Inflammatory macrophage (primary cell): ENCODE data around the gene IQCE.

Source experiments
- DNase-seq, 2 donors: peaks; one replicate each; pipeline ENCODE4 v3.0.0-alpha.2; 2020 to 2022

The IQCE gene

DNA sequence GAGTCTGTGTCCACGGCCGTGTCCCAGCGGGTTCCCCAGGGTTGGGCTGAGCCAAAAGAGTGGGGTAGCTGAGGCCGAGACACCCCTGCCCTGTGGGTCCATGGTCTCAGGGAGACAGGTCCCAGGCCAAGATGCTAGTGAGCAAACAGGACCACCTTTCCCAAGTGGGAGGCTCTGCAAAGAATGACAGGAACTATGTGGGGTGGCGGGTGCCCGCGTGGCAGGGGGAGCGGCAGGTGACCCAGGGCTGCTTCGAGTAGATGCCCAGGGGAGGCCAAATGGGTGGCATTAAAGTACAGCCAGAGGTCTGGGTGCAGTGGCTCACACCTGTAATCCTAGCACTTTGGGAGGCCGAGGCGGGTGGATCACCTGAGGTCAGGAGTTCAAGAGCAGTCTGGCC, 91.2 kb downstream of the IQCE start:
- DNase-seq: no peak

DNA sequence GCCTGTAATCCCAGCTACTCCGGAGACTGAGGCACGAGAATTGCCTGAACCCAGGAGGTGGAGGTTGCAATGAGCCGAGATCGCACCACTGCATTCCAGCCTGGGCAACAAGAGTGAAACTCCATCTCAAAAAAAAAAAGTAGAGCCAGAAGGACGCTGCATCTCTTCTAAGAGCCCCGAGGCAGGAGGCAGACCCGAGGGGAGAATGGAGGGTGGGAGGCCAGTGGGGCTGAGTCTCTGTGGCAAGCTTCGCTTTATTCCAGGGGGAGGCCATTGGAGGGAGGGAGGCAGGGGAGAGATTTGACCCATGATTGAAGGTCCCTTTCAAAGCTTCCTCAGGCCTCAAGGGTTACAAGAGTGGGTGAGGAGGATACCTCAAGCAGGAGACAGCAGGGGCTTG, 91.7 kb downstream of the IQCE start:
- no peak for DNase-seq

DNA sequence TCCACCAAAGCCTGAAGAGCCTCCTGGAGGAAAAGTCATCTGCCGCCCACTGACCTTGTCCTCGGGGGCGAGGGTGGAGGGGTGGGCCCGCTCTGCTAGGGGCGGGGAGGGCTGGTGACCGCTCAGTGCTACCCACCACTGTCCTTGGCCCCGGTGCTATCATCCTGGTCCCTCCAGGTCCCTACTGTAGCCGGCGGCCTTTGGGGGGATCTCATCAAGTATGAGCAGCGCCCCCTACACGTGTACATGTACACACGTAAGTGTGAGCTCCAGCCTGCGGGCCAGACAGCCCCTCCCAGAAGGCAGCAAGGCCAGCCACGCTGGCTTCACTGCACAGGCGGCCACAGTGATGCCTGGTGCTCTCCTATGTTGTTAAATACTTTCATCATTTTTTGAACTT, 92.6 kb downstream of the IQCE start:
- DNase-seq: no peak

DNA sequence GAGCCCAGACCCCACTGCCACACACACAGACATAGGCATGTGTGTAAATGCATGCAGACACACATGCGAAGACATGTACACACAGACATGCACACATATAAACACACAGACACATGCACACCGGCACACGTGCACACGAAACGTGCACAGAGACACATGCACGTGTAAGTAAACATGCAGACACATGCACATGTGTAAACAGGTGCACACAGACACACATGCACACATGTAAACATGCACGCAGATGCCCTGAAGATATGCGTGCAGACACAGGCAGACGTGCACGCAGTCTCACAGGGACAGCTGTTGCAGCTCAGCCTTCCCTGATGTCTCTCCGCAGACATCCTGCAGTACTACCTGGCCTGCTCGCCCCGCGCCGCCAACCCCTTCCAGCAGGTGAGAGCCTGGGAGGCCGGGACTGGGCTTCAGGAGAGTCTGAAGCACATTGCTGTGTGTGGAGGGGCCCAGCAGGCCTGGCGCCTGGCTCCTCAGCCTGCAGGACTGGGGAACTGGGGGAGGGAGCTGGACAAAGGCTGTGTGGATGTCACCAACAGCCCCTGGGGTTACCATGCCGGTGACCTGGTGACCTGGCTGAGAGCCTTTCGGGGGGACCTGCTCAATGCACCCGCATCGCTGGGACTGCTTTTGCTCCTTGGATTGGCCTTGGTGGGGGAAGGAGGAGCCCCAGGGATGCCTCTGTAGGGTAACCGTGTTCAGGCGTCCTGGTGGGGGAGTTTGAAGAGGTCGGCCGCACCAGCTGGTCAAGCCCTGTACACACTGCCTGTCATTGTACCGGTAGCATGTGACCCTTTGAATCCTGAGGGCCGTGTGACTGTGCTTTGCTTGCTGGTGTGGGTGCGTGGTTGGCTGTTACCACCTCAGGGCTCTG, 93.3 kb downstream of the IQCE start:
- no peak for DNase-seq

DNA sequence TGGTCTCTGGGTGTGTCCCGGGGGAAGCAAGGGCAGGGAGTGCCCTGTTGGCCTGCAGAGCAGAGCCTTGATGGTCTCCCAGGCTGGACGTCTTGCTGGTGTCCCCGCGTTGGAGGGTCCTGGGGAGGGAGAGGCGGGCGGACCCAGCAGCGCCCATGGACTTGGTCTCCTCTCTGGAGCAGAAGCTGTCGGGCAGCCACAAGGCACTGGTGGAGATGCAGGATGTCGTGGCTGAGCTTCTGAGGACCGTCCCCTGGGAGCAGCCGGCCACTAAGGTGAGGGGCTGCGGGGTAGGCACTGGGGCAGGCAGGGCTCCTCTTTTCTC, 93.9 kb downstream of the IQCE start:
- no peak for DNase-seq

DNA sequence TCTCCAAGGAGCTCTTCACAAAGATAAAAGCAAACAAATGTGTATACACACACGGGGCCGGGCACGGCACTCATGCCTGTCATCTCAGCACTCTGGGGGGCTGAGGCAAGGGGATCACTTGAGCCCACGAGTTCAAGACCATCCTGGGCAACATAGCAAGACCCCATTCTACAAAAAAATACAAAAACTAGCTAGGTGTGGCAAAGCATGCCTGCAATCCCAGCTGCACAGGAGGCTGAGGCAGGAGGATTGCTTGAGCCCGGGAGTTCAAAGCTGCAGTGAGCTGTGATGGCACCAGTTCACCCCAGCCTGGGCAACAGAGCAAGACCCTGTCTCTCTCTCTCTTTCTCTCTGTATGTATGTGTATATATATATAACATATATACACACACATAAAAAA, 95.3 kb downstream of the IQCE start:
- no peak for DNase-seq

DNA sequence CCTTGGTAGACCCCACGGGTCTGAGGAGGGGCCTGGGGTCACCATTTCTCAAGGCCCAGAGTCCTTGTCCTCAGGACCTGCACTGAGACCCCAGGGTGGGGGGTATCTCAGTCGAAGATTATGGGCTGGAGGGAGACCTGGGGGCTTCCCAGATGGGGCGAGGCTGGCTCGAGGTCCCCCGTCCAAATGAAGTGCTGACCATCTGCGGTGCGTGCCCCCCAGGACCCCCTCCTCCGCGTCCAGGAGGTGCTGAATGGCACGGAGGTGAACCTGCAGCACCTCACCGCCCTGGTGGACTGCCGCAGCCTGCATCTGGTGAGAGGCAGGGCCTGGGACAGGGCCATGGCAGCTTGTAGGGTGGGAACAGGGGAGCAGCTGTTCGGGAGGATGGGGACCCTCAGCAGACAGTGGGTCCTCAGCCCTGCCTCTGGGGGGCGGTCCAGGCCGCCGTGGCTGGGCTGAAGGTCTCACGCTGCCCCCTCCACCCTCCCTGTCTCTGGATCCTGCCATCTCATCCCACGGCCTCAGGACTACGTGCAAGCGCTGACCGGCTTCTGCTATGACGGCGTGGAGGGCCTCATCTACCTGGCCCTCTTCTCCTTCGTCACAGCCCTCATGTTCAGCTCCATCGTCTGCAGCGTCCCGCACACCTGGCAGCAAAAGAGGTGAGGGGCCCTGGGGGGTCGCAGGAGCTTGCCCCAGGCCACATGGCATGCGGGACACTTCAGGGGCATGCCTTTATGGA, 97.3 kb downstream of the IQCE start:
- DNase-seq: no peak

DNA sequence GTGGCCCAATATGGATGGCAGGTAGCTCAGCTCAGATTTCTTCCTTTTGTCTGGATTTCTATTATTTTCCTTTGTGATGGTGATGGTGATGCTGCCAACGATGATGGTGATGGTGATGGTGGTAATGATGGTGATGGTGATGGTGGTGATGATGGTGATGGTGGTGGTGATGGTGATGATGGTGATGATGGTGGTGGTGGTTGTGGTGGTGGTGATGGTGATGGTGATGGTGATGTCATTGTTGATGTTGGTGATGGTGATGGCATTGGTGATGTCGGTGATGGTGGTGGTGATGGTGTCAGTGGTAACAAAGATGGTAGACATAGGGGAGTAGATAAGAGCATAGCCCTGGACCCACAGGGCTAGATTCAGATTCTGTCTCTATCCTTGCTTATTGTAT, 98.4 kb downstream of the IQCE start:
- no peak for DNase-seq

DNA sequence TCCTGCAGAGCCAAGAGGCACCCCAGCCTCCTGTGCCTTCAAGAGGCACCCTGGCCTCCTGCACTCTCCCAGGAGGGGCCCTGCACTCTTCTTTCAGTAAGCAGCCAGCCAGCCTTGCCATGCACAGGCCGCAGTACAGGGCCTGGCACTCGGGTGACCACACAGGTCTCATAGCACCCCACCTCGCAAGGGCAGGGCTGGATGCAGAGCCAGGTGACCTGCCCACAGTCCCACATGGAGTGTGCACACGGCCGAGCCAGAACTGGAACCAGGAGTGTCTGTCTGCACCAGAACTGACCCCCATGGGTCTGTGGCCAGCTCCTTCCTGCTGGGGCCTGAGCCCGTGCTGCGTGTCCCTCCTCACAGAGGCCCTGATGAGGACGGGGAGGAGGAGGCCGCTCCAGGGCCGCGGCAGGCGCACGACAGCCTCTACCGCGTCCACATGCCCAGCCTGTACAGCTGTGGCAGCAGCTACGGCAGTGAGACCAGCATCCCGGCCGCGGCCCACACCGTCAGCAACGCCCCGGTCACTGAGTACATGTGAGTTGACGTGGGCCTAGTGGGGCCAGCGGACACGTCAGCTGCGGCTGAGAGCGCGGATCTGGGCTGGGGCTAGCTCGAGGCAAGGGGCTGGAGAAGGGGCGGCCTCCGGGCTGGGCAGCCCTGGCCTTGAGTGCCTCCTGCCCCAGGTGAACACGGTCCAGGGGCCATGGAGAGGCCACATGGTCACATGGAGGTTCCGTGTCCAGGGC, 99.3 kb downstream of the IQCE start:
- DNase-seq: no peak

DNA sequence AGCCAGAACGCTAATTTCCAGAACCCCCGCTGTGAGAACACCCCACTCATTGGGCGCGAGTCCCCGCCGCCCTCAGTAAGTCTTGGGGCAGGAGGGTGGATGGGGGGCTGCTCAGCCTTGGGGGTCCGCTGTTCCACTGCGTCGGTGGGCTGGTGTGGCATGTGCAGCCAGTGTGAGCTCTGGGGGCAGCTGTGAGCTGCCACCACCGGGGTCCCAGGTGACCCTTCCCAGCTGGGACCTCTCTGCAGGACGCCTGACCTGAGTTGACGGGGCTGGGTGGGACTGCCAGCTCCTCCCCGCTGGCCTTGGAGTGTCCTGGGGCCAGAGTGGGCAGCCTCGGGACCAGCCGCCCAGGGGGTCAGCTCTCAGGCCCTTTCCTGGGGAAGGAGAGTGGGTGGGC, 100.2 kb downstream of the IQCE start:
- DNase-seq: no peak

DNA sequence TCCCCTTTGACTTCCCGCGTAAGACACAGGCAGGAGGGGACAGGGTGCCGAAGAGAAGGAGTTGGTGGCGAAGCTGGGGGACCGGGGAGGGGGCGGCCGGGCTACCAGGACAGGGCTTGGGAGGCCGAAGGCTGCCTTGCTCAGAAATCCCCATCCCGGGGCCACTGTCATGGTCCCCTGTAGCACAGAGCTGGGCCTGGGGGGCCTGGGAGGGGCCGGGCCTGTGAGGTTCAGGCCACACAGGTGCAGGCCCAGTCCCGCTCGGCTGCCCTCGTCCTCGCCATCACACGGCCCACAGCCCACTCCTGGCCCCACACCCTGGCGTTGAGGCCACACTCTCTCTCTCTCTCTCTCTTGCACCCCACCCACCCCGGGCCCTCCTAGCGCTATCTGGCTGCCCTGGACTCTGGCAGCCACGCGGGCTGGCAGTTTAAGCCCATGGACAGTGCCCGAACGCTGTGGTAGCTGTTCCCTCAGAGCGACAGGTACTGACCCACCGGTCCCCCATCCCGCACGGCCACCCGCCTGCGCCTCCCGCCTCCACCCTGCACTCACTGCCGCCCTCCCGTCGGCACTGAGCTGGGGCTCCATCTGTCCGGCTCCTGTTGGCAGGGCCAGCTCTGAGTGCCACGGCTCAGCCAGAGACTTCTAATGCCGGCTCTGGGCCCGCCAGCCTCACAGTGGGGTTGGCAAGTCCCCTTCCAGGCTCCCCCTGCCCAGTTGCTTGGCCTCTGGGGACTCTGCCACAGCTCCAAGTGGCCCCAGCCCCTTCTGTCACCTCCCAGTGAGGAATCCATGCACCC, 101.0 kb downstream of the IQCE start:
- DNase-seq: no peak

DNA sequence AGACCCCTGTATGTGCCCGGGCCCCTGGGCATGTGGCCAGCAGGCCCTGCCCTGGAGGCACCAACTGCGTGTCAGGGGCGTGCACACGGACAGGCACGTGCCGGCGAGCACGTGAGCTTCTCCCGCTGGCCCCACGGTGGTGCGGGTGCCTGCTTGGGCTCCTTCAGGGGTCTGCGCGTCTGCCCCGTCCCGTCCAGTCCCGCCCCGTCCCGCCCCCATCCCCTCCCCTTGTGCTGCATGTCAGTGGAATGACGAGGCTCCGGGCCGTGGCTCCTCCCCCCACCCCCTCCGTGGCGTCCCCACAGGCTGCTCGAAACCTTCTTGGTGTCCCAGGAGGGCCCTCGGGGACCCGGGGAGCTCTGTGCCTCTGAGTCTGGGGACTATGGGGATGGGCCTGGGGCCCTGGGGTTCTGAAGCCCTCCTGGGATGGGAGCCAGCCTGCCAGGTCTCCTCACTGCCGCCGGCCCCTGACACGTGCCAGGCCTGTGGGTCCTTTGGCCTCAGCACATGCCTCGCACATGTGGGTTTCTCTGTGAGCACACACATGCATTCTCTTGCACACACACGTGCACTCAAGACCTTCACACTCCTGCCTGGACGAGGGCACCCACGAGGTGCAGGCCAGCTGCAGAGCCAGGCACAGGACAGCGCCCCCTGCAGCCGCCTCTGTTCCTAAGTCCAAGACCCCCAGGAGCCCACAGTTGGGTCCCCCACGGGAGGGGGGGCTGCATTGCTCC, 101.7 kb downstream of the IQCE start:
- DNase-seq: no peak

DNA sequence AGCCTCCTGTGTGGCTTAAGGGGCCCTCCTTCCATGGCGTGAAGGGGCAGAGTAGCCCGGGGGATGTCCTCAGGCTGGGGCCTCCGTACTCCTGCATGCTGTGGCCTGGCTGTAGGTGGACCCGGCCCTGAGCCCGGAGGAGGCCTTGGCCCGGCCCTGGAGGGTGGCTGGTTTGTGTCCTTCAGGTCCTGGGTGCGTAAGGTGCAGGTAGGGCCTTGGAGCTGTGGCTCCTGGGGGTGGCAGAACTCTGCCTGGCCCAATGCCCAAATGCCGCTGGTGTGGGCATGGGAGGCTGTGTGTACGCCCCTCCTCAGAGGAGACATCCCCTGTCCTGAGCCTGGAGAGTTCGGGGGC, 102.3 kb downstream of the IQCE start:
- DNase-seq: no peak

DNA sequence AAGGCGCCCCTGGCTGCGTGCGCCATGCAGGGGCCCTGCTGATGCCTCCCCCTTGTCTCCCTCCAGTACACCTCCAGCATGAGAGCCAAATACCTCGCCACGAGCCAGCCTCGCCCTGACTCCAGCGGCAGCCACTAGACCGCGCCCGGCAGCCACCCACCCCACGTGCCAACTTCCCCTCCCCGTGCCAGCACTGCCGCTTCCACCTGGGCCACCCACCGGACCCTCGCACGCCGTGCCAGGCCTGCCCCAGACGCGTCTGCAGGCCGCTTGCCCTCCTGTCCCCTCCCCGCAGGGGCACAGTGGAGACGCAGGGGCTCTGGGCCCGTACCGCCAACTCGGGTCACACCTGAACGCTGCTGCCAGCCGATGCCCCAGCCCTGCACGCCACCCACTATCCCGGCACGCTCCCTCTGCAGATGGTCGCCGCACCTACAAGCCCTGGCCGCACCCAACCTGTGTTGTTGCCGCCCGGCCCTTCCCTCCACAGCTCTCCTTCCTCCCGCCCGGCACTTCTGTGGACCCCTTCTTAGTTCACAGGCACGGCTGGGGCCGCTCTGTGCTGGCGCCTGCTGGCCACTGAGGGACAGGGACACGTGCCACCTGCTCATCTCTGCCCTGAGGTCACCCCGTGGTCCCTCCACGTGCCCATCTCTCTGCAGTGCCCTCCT, 103.0 kb downstream of the IQCE start:
- DNase-seq: no peak

DNA sequence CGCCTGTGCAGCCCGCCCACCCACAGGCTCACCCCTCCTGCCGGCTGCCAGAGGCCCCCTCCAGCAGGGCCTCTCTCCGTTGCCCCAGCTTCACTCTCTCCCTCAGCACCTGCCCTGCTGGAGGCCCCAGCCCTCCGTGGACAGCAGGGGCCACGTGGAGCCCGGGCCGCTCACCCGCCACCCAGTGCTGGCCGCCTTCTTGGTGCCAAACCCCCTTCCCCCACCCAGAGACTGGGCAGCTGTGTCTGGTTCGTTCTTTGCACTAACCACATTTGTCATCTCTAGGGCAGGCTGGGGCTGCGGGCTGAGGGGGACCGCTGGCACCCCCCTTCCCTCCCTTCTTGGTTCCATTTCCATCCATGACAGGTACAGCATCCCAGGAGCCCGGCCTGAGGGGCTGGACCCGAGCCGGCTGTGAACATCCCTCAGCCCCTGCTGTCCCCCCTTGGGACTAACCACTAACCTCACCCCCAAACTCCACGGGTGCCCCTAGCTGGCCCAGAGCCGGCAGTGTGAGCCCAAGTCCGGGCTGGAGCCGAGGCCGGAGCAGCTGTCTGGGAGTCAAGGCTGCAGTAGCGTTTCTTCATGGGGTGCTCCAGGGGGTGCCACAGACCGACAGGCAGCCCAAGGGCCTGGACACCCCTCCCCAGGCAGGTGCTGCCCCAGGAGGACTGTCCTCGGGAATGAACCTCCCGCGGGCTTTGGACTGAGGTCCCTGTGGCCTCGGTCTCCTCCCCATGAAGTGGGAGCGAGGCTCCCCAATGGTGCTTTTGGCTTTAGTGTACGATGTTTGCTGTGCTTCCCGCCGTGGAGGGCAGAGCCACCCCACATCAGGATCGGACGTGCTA, 103.7 kb downstream of the IQCE start:
- no peak for DNase-seq

DNA sequence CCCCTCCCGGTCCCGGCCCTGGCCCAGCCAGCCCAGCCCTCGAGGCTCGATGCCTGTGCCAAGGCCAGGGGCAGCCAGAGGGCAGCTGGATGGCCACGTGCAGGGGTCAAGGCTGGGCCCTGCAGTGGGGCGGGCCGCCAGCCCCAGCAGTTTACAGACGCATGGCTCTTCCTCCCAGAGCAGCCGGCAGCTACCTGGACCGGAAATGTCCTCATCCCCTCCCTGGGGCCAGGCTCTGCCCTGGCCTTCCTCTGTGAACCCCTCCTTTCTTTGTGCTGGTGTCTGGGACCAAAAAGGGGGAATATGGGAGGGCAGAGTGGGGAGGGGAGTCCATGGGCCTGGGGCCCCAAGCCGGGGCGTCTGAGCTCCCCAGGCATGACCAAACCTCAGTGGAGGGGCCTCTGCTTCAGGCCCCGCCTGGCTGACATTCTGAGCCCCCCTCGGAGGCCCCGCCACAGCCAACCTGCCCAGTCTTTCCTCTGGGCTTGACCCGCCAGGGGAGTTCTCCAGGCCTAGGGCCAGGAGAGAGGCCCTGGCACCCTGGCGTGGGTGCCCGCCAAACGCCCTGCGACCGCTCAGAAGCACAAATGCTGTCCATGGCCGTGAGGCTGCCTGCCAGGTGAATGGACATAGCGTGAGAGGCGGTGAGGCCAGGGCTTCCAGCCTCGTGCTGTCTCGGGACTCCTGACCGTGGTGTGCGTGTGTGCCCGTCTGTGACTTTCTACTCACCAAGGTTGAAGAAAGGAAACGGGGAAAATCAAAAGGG, 104.5 kb downstream of the IQCE start:
- no peak for DNase-seq

DNA sequence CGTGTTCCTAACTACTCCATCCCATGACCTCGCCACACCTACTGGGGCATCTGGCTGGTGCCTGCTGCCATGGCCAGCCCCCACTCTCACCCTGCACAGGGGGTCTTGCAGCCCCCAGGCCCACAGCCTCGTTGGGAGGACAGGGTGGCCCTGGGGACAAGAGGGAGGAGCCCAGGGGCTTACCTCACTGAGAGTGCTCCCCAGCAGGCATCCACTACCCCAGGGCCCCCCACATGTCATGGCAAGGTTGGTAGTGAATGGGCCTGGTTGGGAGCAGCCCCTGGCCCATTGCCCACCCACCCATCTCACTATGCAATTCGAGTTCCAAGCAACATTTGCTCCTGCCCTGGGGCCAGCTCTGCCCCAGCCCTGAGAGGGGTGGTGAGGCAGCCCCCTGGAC, 105.2 kb downstream of the IQCE start:
- no peak for DNase-seq
